PC-9 (cell line): ENCODE data around the gene ZNF600.
"Not testable (repeated sequence)": the region's sequence is repeated elsewhere in the genome, so short reads cannot be mapped to it uniquely, and the experiment has no call there.

ENCODE experiments used
- EZH2 ChIP-seq: fragments of 200-600 bp; sonication (generic); IDR thresholded peaks from 2 replicates; pipeline ENCODE4 v1.8.0; 2017; ENCODE audit warnings: antibody characterized with exemption, low read depth
- TF ChIP-seq, protein P1 (sequence below): fragments of 200-600 bp; sonication (generic); conservative IDR thresholded peaks from 2 replicates; pipeline ENCODE4 v1.6.1; 2017; ENCODE audit warnings: mixed run types, antibody characterized with exemption, mild to moderate bottlenecking, moderate library complexity

DNA sequence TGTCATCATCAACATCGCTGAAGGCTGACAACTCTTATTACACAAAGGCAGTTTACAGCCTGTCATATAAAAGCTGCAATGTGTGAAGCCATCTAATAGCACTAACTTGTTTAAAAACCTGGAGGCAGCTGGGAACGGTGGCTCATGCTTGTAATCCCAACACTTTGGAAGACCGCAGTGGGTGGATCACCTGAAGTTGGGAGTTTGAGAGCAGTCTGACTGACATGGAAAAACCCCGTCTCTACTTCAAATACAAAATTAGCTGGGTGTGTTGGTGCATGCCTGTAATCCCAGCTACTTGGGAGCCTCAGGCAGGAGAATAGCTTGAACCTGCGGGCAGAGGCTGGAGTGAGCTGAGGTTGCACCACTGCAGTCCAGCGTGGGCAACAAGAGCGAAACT lies 43.3 kb upstream of the ZNF600 start:
- TF ChIP-seq EZH2, result not testable (repeated sequence)
- TF ChIP-seq, protein P1, sequence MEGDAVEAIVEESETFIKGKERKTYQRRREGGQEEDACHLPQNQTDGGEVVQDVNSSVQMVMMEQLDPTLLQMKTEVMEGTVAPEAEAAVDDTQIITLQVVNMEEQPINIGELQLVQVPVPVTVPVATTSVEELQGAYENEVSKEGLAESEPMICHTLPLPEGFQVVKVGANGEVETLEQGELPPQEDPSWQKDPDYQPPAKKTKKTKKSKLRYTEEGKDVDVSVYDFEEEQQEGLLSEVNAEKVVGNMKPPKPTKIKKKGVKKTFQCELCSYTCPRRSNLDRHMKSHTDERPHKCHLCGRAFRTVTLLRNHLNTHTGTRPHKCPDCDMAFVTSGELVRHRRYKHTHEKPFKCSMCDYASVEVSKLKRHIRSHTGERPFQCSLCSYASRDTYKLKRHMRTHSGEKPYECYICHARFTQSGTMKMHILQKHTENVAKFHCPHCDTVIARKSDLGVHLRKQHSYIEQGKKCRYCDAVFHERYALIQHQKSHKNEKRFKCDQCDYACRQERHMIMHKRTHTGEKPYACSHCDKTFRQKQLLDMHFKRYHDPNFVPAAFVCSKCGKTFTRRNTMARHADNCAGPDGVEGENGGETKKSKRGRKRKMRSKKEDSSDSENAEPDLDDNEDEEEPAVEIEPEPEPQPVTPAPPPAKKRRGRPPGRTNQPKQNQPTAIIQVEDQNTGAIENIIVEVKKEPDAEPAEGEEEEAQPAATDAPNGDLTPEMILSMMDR, result not testable (repeated sequence)
